Measurements from ENCODE around the gene CHMP1B.
"Not testable (repeated sequence)": the region's sequence is repeated elsewhere in the genome, so short reads cannot be mapped to it uniquely, and the experiment has no call there.

The CHMP1B gene

DNA sequence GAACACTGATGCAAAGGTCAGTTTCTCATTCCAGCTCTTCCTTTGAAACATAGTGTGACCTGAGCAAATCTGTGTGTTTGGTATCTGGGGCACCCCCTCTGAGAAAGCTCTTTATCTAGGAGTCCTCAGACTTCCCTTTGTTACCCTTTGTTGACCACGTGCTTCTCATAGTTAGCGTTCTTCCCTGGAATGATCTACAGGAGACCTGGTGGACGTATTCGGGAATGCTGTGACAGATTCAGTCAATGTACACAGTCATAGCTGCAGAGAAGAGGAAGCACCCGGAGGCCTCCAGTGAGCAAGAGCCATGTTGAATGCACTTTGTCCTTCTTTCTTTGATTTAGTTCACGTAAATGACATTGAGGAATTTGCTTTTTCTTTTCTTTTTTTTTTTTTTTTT, 10.7 kb upstream of the CHMP1B start:
- DNase-seq (ENCODE audit: low read depth in 2 of 2), result no peak

DNA sequence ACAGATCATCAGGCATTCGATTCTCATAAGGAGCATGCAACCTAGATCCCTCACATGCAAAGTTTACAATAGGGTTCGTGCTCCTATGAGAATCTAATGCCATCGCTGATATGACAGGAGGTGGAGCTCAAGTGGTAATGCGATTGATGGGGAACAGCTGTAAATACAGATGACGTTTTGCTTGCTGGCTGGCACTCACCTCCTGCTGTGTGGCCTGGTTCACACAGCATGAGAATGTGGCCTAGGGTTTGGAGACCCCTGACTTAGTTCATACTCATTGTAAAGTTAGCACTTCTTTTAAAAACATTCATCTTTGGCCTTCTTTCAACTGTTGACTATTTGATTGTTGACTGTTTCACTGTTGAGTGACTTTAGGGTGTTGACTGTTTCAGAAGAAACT, 8.7 kb upstream of the CHMP1B start:
- no peak for DNase-seq (ENCODE audit: low read depth in 2 of 2)

DNA sequence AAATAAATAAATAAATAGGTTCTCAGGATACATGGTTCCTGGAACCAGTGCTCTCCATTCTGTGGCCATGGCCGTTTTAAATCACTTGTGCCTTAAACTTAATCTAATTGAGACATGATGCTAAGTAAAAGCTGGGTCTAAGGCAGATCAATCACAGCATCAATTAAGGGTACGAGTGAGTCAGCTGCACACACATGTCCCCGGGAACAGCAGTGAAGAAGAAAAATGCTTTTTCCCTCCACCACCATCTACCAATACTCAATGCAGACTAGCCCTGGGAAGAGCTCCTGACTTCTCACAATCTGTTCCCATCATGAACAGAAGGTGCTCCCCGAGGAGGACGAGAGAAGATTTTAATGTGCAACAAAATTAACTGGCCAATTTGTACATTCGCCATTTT, 6.8 kb upstream of the CHMP1B start:
- no peak for DNase-seq (ENCODE audit: low read depth in 2 of 2)

DNA sequence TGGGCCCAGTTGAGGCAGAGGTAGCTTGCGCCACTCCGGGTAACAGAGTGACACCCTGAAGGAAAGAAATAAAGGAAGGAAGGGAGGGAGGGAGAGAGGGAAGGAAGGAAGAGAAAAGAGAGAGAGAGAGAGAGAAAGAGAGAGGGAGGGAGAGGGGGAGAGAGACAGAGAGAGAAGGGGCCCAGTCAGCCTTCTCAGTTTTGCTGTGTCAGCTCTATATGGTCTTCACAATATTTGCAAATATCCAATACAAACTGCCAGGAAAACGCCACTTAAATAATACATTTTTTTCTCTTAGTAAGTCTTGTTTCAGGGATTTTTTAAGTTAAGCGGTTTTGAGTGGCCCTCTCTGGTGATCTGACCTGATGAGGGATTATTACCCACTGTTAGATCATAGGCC, 5.6 kb upstream of the CHMP1B start:
- no peak for DNase-seq (ENCODE audit: low read depth in 2 of 2)

DNA sequence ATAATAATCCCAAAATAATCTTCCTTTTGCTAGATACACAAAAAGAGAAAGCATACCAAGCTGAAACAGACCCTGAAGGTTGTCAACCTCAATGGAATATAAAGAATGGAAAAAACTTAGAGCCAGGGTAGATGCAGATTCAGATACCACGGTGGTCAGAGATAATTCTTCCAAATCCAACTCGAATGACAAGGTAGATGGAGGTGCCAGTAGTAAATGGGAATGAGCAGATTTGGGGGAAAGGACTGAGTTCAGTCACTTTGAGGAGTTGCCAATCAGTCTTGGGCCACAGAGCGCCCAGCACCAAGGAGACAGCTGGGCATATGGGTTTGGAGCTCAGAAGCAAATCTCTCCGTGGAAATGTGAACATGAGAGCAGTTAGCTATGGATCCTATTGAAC, 3.4 kb upstream of the CHMP1B start:
- no peak for DNase-seq (ENCODE audit: low read depth in 2 of 2)

DNA sequence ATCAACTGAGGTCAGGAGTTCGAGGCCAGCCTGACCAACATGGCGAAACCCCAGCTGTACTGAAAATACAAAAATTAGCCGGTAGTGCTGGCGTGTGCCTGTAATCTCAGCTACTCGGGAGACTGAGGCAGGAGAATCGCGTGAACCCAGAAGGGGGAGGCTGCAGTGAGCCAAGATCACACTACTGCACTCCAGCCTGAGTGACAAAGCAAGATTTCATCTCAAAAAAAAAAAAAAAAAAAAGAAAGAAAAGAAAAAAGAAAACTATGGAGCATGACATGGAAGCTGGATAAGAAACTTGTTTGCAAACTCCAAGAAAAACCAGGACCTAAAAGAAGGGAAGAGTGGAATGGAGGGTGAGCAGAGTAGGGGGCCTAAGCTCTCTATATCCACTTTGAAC, 1.9 kb upstream of the CHMP1B start:
- DNase-seq (ENCODE audit: low read depth in 2 of 2), result no peak

DNA sequence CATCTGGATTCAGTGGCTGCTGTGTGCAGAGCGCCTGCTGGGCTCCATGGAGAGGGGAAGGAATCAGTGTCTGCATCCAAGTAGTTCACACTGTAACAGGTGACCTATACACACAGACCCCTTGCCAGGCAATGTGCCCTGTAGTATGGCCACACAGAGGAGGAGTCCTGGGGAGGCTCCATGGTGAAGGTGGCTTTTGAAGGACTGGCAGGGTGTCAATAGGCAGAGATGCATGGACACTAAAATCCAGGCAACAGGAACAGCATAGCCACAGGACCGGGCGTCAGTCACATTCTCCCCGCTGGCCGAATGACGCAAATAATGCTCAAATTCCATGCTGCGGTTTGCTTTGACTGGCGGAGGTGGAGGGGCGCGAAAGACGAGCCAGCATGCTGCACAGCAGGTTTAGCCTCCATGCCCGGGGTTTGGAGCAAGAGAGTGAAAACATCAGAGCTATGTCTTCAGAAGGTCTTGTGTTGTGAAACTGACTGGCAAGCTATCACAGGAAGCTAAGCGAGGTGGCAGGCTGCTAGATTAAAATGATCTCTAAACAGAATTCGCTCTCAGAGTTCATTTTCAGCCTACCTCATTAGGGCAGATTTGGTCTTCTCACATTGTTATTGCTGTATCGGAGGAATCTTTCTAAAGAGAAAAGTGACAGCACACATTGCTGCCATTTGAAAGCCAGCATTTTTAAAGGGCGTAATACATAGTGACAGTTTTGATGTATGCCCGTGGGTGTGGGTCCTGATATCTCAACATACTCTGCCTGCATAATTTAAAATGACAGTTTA, 1.2 kb upstream of the CHMP1B start:
- peak; percentile 17 to 40 for DNase-seq (ENCODE audit: low read depth in 2 of 2)

DNA sequence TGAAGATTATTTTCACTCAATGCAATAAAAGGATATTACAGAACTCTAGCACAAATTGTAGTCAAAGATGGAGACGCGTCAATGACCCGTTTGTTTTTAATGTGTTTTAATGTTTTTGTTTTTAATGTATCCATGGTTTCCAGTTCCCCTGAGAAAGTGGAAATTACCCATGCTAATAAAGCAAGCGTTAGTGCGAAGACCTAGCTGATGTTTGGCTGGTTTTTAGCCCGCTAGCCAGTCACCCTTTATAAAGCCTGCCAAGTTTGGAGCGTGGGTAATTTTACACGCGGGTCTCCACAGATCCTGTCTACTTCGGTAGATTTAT, 430 bp upstream of the CHMP1B start:
- no peak for DNase-seq (ENCODE audit: low read depth in 2 of 2)

DNA sequence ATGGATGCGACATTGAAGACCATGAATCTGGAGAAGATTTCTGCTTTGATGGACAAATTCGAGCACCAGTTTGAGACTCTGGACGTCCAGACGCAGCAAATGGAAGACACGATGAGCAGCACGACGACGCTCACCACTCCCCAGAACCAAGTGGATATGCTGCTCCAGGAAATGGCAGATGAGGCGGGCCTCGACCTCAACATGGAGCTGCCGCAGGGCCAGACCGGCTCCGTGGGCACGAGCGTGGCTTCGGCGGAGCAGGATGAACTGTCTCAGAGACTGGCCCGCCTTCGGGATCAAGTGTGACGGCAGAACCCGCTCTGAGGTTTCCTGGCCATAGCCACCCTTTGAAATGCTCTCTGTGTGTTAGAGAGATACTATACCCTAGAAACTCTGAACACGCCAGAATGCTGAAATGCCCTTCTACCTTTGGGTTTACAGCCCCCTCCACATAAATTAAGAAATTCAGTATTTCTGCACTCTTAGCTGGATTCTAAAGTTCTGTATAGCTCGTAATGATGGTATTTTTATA, 659 bp downstream of the CHMP1B start:
- peak; percentile 25 to 30 for DNase-seq (ENCODE audit: low read depth in 2 of 2)

DNA sequence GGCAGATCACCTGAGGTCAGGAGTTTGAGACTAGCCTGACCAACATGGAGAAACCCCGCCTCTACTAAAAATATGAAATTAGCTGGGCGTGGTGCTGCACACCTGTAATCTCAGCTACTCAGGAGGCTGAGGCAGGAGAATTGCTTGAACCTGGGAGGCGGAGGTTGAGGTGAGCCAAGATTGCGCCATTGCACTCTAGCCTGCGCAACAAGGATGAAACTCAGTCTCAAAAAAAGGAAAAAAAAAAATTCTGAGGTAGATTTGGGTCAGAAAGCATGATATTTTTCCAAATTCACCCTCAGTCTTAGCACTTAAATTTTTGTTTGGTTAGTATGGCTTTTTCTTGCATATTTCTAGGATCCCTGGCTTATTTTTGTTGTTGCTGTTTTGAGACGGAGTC, 3.3 kb downstream of the CHMP1B start:
- not testable (repeated sequence) for DNase-seq (ENCODE audit: low read depth in 2 of 2)

DNA sequence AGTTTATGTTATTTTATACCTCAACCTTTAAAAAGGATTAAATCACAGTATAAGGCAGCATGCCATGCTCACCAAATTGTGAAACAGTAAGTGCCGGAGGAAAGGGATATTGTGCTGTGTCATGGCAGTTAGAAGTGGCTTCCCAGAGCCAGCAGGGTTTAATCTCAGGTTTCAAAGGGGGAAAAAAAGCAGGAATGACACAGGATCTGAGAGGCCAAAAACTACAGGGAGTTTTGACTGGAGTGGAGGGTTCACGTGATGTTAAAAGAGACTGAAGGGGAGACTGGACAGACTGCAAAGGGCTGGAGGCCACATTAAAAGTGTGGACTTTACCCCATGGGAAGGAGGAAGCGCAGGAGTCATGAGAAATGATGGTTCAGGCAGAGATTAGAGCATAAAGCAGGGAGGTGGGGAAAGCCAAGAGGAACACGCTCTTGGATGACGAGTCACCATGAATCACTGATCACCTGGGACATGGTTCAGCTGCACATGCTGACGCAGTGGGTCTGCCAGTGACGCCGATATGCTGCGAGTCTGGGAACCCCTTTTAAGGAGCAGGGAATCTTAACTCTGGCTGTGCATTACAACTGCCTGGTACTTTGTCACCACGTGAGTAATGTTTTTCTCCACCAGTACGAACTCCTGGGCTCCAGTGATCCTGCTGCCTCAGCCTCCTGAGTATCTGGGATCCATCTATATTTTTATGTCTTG, 6.1 kb downstream of the CHMP1B start:
- no peak for DNase-seq (ENCODE audit: low read depth in 2 of 2)

DNA sequence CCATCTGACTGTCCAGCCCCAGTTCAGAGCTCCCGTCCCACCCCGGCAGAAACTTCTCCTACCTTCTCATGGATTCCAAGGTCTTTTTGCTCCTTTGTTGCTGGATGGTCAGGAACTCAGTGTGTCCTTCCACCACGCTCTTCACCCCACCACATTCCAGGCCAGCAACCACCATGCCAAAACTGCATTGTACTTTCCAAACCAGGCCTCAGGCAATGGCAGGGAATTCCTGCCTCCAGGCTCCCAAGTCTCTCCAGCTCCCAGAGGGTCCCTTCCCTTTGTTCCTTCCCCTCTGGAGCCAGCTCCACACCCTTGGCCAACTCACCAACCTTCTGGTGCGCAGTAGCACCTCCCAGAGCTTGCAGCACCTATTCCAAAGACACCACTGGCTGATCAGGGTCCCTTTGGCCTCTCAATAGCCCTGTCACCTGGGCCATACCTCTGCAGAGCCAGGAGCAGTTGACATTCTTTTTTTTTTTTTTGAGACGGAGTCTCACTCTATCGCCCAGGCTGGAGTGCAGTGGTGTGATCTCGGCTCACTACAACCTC, 8.1 kb downstream of the CHMP1B start:
- DNase-seq (ENCODE audit: low read depth in 2 of 2), result no peak

DNA sequence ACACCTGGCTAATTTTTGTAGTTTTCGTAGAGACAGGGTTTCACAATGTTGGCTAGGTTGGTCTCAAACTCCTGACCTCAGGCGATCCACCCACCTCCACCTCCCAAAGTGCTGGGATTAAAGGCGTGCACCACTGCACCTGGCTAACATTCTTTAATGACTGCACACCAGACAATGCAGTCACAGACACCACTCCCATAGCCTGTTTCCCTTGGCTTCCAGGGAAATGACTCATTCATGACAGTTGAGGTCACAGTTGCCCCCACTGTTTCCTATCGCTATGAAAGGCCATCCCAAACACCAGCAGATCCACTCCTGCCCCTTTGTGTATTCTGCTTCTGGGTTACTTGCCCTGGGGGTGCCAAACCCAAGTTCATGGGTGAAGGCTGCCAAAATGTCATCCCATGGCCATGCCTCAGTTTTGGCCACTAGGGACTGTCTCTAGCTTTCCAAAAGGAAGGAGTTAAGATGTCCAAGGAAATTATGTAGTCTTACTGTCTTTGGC, 8.7 kb downstream of the CHMP1B start:
- DNase-seq (ENCODE audit: low read depth in 2 of 2), result no peak

DNA sequence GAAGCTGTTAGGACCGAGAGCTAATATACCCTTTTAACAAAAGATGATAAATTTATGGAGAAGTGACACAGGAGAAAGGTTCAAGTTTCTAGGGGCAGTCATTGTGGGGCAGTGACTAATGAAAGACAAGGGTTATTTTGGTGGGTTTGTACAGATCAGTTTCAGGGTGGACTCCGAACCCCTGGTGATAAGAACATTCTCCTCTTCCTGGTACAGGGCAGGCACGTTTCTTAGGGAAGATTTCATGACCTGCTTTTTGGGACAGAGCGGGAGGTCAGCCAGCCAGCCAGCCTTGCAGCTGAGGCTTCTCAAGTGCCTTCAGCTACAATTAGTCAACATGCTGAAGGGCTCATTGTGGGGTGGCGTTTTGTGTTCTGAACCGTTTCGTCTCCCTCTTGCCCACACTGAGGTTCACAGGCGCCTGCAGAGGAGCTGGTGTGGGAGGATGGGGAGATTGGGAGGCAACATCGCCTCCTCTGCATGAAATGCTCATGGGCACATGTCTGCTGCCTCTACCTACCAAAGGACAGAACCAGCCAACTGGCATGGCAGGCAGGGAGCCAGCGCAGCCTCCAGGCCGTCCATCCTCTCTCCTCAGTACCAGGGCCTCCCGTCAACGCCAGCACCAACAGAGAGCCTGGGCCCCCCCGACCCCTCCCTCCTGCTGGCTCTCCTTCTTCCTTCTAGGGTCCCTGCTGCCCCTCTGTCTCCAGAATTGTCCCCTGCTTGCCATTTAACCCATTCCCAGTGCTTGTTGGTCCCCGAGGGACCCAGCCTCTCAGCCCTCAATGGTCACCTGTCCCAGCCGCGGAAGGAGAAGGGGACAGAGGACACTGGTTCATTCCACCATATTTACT, 9.6 kb downstream of the CHMP1B start:
- DNase-seq (ENCODE audit: low read depth in 2 of 2), result no peak

DNA sequence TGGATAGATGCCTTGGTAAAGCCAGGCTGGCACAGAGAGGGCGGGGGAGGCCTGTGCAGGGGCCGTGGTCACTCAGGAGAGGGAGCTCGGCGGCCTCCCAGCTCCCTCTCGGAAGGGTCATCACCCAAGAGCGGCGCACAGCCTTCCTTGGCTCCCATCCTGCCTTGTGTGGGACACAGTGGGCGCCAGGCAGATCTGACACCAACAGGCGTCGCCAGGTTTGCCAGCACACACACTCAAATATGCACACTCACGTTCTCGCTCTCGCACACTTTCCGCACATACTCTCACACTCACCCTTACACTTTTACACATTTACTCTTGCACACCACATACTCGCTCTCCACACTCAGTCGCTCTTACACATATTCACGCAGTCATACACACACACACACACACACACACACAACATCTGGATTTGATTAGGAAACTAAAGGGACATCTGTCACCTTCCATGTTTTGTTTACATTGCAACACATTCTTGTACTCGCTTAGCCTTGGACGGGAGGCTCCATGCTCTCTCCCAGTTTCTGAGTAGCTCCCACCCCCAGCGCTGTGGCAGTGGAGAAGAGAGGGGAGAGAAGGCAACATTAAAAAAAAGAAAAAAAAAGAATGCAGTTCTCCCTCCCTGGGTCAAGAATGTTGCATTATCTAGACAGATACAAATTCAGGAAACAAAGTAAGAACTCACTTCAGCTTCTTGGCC, 10.5 kb downstream of the CHMP1B start:
- no peak for DNase-seq (ENCODE audit: low read depth in 2 of 2)

DNA sequence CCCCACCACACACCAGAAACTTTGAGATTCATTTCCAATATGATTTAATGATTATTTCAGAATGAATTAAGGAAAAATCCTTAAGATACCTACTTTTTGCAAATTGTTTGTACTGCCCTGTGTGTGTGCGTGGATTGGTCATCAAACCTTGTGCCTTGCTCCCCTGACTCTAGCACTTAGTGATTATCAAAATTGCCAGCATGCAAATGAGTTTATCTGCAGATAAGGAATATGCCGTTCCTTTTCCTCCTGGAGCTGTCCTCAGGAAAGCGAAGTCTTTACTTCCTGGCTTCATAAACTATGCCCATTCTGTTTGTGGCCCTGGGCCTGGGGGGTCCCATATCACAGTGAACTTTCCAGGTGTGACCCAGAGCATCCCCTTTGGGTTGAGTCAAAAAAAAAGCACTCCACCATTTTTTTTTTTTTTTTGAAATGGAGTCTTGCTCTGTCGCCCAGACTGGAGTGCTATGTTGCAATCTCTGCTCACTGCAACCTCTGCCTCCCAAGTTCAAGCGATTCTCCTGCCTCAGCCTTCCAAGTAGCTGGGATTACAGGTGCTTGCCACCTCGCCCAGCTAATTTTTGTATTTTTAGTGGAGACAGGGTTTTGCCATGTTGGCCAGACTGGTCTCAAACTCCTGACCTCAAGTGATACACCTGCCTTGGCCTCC, 11.4 kb downstream of the CHMP1B start:
- DNase-seq (ENCODE audit: low read depth in 2 of 2), result no peak

DNA sequence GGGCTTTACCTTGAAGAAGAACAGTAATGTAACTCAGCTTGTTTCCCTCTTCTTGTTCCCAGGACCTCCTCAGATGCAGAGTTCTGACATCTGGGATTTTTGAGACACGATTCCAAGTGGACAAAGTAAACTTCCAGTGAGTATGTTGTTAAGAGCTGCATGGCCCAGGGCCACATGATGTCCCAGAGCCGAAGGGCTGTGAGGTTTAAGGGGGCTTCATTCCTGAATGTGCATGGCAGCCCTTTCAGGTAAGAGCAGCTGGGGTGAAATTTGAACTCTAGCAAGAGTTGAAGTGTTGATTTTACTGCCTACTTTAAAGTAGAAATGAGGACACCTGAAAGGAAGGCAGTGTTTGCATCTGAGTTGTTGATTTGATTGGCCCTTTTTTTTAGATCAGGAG, 13.3 kb downstream of the CHMP1B start:
- no peak for DNase-seq (ENCODE audit: low read depth in 2 of 2)

DNA sequence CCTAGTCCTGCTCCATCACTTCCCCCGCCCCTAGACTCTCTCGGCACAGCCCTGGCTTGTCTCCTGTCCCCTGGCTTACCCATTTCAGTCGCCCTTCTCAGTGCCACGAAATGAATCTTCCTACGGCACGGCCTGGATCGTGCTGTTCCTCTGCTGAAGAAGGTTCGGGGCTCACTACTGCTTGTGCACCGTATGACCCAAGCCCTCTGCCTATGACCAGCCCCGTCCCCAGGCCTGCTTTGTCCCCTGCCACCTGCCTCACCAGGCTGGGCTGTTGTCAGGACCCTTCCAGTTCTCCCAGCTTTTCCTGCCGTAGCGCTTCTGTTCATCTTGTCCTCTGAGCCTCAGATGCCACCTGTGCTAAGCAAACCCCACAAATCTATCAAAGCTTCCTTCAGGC, 13.9 kb downstream of the CHMP1B start:
- DNase-seq (ENCODE audit: low read depth in 2 of 2), result no peak

DNA sequence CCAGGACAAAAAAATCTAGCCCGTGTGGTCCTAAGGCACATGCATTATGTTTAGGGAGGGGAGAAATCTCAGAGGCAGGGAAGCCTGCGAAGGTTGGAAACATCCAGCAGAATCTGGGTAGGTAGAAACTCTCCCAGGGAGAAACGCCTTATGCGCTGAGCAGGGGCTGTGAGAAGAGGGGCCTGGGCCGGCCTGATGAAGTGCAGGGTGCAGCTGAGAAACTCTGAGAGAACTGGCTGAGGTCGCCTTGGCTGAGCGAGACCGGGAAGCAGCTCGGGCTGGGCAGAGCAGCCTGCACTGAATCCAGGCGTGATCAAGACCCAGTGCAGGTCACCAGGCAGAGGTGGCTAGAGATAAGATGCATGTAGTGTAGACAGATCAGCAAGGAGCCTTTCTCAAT, 15.1 kb downstream of the CHMP1B start:
- no peak for DNase-seq (ENCODE audit: low read depth in 2 of 2)

DNA sequence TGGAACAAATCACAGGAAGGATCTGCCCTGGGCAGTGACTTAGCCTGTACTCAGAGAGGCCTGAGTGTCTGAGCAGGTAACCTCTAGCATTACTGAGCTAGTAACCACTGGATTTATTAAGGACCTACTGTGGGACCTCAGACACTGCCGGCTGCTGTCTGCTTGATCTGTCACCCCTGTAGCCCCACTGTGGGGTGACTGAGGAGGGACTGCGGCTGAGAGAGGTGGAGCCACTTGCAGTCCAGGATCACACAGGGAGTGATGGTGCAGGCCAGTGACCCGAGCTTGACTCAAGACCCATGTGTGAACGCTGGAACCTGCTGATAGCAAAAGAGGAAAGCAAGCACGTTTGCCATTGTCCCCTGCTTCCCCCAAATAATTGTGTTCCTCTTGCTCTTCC, 15.6 kb downstream of the CHMP1B start:
- no peak for DNase-seq (ENCODE audit: low read depth in 2 of 2)

DNA sequence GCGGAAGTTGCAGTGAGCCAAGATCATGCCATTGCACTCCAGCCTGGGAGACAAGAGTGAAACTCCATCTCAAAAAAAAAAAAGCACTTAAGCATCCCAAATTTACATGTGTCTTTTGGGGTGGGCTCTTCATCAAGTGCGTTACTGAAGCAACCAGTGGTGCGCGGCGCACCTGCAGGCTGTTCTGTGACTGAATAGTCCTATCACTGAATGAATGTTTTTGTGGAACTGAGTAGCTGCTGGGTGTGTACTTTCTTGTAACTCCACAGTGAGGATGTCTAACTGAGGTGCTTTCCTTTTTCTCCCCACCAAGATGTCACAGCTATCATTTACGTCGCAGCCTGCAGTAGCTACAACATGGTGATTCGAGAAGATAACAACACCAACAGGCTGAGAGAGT, 17.0 kb downstream of the CHMP1B start:
- no peak for DNase-seq (ENCODE audit: low read depth in 2 of 2)

Data from stimulated activated CD8-positive, alpha-beta memory T cell treated with anti-CD3 and anti-CD28 coated beads, Interleukin-2, amount 100 ng/mL, for 48 hours (primary cell).